ENCODE results near the gene MYOF. TPM values are rescaled to one million over a fixed set of nuclear protein-coding genes. Genes with fewer than 3 reads are reported as not detected.

Gene MYOF
- total and polyA plus RNA-seq, 10 of the 15 experiments (the other 5 are each of a cell fraction or from before 2014, with no cell fraction given): 0.02 to 0.59 (median 0.17) TPM

- no peak for TF ChIP-seq SMC3 (IDR thresholded peaks at IDR 0.05; ENCODE audit: borderline replicate concordance, low read length)
- TF ChIP-seq, protein P1, sequence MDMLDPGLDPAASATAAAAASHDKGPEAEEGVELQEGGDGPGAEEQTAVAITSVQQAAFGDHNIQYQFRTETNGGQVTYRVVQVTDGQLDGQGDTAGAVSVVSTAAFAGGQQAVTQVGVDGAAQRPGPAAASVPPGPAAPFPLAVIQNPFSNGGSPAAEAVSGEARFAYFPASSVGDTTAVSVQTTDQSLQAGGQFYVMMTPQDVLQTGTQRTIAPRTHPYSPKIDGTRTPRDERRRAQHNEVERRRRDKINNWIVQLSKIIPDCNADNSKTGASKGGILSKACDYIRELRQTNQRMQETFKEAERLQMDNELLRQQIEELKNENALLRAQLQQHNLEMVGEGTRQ (IDR thresholded peaks at IDR 0.05; ENCODE audit: borderline replicate concordance, low read depth, low read length): no peak
- TF ChIP-seq, protein P2, sequence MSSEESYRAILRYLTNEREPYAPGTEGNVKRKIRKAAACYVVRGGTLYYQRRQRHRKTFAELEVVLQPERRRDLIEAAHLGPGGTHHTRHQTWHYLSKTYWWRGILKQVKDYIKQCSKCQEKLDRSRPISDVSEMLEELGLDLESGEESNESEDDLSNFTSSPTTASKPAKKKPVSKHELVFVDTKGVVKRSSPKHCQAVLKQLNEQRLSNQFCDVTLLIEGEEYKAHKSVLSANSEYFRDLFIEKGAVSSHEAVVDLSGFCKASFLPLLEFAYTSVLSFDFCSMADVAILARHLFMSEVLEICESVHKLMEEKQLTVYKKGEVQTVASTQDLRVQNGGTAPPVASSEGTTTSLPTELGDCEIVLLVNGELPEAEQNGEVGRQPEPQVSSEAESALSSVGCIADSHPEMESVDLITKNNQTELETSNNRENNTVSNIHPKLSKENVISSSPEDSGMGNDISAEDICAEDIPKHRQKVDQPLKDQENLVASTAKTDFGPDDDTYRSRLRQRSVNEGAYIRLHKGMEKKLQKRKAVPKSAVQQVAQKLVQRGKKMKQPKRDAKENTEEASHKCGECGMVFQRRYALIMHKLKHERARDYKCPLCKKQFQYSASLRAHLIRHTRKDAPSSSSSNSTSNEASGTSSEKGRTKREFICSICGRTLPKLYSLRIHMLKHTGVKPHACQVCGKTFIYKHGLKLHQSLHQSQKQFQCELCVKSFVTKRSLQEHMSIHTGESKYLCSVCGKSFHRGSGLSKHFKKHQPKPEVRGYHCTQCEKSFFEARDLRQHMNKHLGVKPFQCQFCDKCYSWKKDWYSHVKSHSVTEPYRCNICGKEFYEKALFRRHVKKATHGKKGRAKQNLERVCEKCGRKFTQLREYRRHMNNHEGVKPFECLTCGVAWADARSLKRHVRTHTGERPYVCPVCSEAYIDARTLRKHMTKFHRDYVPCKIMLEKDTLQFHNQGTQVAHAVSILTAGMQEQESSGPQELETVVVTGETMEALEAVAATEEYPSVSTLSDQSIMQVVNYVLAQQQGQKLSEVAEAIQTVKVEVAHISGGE (CRISPR knock-in tag; IDR thresholded peaks at IDR 0.05): no peak
- no peak for TF ChIP-seq ZSCAN29 (IDR thresholded peaks at IDR 0.05)
- TF ChIP-seq HDAC2 (IDR thresholded peaks at IDR 0.05): no peak
Observed at GRCh38 chr10:93259126-93259525, 223.0 kb downstream of the MYOF start (continued).

Small RNAs within 50 kb of the gene (small RNA-seq; reads per million reads assigned to genes)
- not detected for gene RNA5SP323

Other genes starting within 250 kb of the MYOF start
- gene CEP55, start 14.3 kb upstream of the MYOF start, total RNA-seq (2014; rRNA removed): 51.3 and 59.5 TPM in 2 replicates
- 80.8 and 83.6 TPM in 2 replicates for gene CEP55, start 14.3 kb upstream of the MYOF start, total RNA-seq (2014; rRNA removed; fragmentation: Illumina TruSeq; extraction: Trizol)
- gene CEP55, start 14.3 kb upstream of the MYOF start, total RNA-seq (2021): 37.5 and 38.7 TPM in 2 replicates
- 54.6 and 86.6 TPM in 2 replicates for gene CEP55, start 14.3 kb upstream of the MYOF start, polyA plus RNA-seq (2011; rRNA removed)
- gene CEP55, start 14.3 kb upstream of the MYOF start, polyA plus RNA-seq (2014; fragmentation: Illumina TruSeq; extraction: Trizol): 65.2 and 77.0 TPM in 2 replicates
- 10 to 100 TPM; 14.6 to 16.7 TPM for gene CEP55, start 14.3 kb upstream of the MYOF start, polyA plus RNA-seq (2014; fragmentation: Nextera tagmentation; extraction: Ambion mirVana)
- gene CEP55, start 14.3 kb upstream of the MYOF start, polyA plus RNA-seq (2014; rRNA removed): 32.2 and 41.2 TPM in 2 replicates
- gene CEP55, start 14.3 kb upstream of the MYOF start, polyA plus RNA-seq (2016; fragmentation: Nextera tagmentation; extraction: Ambion mirVana): 10 to 100 TPM; 52.7 to 56.1 TPM
- gene FFAR4, start 84.3 kb upstream of the MYOF start, total RNA-seq (2014; rRNA removed): not detected in 2 replicates
- not detected in 2 replicates for gene FFAR4, start 84.3 kb upstream of the MYOF start, total RNA-seq (2014; rRNA removed; fragmentation: Illumina TruSeq; extraction: Trizol)
- not detected in 2 replicates for gene FFAR4, start 84.3 kb upstream of the MYOF start, total RNA-seq (2021)
- not detected in 2 replicates for gene FFAR4, start 84.3 kb upstream of the MYOF start, polyA plus RNA-seq (2011; rRNA removed)
- gene FFAR4, start 84.3 kb upstream of the MYOF start, polyA plus RNA-seq (2014; fragmentation: Illumina TruSeq; extraction: Trizol): not detected in 2 replicates
- gene FFAR4, start 84.3 kb upstream of the MYOF start, polyA plus RNA-seq (2014; fragmentation: Nextera tagmentation; extraction: Ambion mirVana): not detected
- gene FFAR4, start 84.3 kb upstream of the MYOF start, polyA plus RNA-seq (2014; rRNA removed): not detected in 2 replicates
- not detected for gene FFAR4, start 84.3 kb upstream of the MYOF start, polyA plus RNA-seq (2016; fragmentation: Nextera tagmentation; extraction: Ambion mirVana)
- gene RBP4, start 118.9 kb upstream of the MYOF start, total RNA-seq (2014; rRNA removed): not detected in 2 replicates
- not detected in 2 replicates for gene RBP4, start 118.9 kb upstream of the MYOF start, total RNA-seq (2014; rRNA removed; fragmentation: Illumina TruSeq; extraction: Trizol)
- 1.2 and 2.0 TPM in 2 replicates for gene RBP4, start 118.9 kb upstream of the MYOF start, total RNA-seq (2021)
- gene RBP4, start 118.9 kb upstream of the MYOF start, polyA plus RNA-seq (2011; rRNA removed): not detected in 2 replicates
- gene RBP4, start 118.9 kb upstream of the MYOF start, polyA plus RNA-seq (2014; fragmentation: Illumina TruSeq; extraction: Trizol): not detected in 2 replicates
- gene RBP4, start 118.9 kb upstream of the MYOF start, polyA plus RNA-seq (2014; fragmentation: Nextera tagmentation; extraction: Ambion mirVana): not detected
- not detected in 2 replicates for gene RBP4, start 118.9 kb upstream of the MYOF start, polyA plus RNA-seq (2014; rRNA removed)
- not detected for gene RBP4, start 118.9 kb upstream of the MYOF start, polyA plus RNA-seq (2016; fragmentation: Nextera tagmentation; extraction: Ambion mirVana)
- not detected in 2 replicates for gene PDE6C, start 130.2 kb upstream of the MYOF start, total RNA-seq (2014; rRNA removed)
- not detected in 2 replicates for gene PDE6C, start 130.2 kb upstream of the MYOF start, total RNA-seq (2014; rRNA removed; fragmentation: Illumina TruSeq; extraction: Trizol)
- gene PDE6C, start 130.2 kb upstream of the MYOF start, total RNA-seq (2021): not detected in 2 replicates
- not detected in 2 replicates for gene PDE6C, start 130.2 kb upstream of the MYOF start, polyA plus RNA-seq (2011; rRNA removed)
- gene PDE6C, start 130.2 kb upstream of the MYOF start, polyA plus RNA-seq (2014; fragmentation: Illumina TruSeq; extraction: Trizol): not detected in 2 replicates
- gene PDE6C, start 130.2 kb upstream of the MYOF start, polyA plus RNA-seq (2014; fragmentation: Nextera tagmentation; extraction: Ambion mirVana): not detected
- not detected in 2 replicates for gene PDE6C, start 130.2 kb upstream of the MYOF start, polyA plus RNA-seq (2014; rRNA removed)
- not detected for gene PDE6C, start 130.2 kb upstream of the MYOF start, polyA plus RNA-seq (2016; fragmentation: Nextera tagmentation; extraction: Ambion mirVana)
- 8.5 and 8.9 TPM in 2 replicates for gene FRA10AC1, start 220.3 kb upstream of the MYOF start, total RNA-seq (2014; rRNA removed)
- 9.8 and 11.0 TPM in 2 replicates for gene FRA10AC1, start 220.3 kb upstream of the MYOF start, total RNA-seq (2014; rRNA removed; fragmentation: Illumina TruSeq; extraction: Trizol)
- gene FRA10AC1, start 220.3 kb upstream of the MYOF start, total RNA-seq (2021): 7.3 and 9.7 TPM in 2 replicates
- gene FRA10AC1, start 220.3 kb upstream of the MYOF start, polyA plus RNA-seq (2011; rRNA removed): 18.1 and 33.3 TPM in 2 replicates
- 13.3 and 20.6 TPM in 2 replicates for gene FRA10AC1, start 220.3 kb upstream of the MYOF start, polyA plus RNA-seq (2014; fragmentation: Illumina TruSeq; extraction: Trizol)
- gene FRA10AC1, start 220.3 kb upstream of the MYOF start, polyA plus RNA-seq (2014; fragmentation: Nextera tagmentation; extraction: Ambion mirVana): 10 to 100 TPM in 1 of 2 experiments, 1 to 10 TPM in 1; 5.3 to 10.8 TPM
- 6.6 and 10.0 TPM in 2 replicates for gene FRA10AC1, start 220.3 kb upstream of the MYOF start, polyA plus RNA-seq (2014; rRNA removed)
- gene FRA10AC1, start 220.3 kb upstream of the MYOF start, polyA plus RNA-seq (2016; fragmentation: Nextera tagmentation; extraction: Ambion mirVana): 10 to 100 TPM in 1 of 2 experiments, 1 to 10 TPM in 1; 9.8 to 11.0 TPM

Data from GM12878 (cell line).